Left colon (tissue), 2 donors: ENCODE measurements around the gene KIZ. TPM values are rescaled to one million over a fixed set of nuclear protein-coding genes. Genes with fewer than 3 reads are reported as not detected.
"Not testable (repeated sequence)": the region's sequence is repeated elsewhere in the genome, so short reads cannot be mapped to it uniquely, and the experiment has no call there.

Source experiments
- ATAC-seq: fragments of 200-7000 bp; cut with Tn5 transposase; one replicate; pipeline ENCODE4 v1.9.1; 2020; ENCODE audit warnings: mild to moderate bottlenecking, moderate library complexity
- DNase-seq, 2 donors: peaks; one replicate each; pipeline ENCODE4 v3.0.0-alpha.2; 2020
- intact Hi-C, 2 donors: fragments of 100-400 bp; cut with DNase I in 1 of 2; cut with micrococcal nuclease in 1 of 2; formaldehyde crosslinking; loops; one replicate each; pipeline versions ENCODE4 v1.11.2 to v1.14.0; 2022; cut with DNase I, micrococcal nuclease
- total RNA-seq, 2 donors: library from RNA; stranded (reverse); fragmentation: NEBNext Ultra II Directional; extraction: Animal tissue kit (Norgen Biotek cat#: 25700); gene quantifications; one replicate each; pipeline ENCODE4 v1.2.1, GENCODE V29; 2021
- donor health status: DM: no; HTN: no; CAD: no.
- donor health status: DM: yes; HTN: yes; CAD: no.

Gene KIZ
- total RNA-seq, 2 donors from 2014 or later, result 10.0 to 23.4 TPM

DNA sequence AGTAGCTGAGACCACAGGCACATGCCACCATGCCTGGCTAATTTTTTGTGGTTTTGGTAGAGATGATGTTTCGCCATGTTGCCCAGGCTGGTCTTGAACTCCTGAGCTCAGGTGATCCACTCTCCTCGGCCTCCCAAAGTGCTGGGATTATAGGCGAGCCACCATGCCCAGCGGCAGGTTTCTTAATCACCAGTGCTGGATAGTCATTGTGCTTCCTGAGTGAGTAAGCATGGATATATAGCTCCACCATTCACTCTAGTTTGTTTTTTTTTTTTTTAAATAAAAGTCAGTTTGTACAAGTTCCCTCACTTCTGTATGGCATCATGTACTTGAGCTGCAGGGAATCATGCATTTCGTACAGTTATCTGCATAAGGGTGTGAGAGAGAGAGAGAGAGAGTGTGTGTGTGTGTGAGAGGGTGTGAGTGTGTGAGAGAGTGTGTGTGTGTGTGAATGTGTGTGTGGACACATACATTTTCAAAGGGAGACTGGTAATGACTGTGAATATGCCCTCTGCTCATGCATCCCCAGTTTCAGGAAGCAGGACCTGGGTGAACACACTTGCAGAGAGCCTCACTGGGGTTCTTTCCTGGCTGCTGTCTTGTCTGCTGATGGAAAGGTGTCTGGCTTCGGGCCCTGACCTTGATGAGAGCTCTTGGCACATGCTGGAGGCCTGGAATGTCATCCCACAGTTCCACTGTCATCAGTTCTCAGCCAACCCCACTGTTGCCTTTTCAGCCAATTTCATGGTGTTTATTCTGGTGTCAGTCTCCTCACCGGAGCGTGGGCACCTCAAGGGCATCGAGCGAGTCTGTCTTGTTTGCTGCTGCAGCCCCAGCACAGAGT lies 112.3 kb downstream of the KIZ start:
- intact Hi-C loops, result loop anchor here in 1 of 2 donors (5.0 kb wide), 1 partner anchor 264 kb away; no protein-coding TSS in a partner anchor
- no peak for ATAC-seq
- DNase-seq, result no peak

DNA sequence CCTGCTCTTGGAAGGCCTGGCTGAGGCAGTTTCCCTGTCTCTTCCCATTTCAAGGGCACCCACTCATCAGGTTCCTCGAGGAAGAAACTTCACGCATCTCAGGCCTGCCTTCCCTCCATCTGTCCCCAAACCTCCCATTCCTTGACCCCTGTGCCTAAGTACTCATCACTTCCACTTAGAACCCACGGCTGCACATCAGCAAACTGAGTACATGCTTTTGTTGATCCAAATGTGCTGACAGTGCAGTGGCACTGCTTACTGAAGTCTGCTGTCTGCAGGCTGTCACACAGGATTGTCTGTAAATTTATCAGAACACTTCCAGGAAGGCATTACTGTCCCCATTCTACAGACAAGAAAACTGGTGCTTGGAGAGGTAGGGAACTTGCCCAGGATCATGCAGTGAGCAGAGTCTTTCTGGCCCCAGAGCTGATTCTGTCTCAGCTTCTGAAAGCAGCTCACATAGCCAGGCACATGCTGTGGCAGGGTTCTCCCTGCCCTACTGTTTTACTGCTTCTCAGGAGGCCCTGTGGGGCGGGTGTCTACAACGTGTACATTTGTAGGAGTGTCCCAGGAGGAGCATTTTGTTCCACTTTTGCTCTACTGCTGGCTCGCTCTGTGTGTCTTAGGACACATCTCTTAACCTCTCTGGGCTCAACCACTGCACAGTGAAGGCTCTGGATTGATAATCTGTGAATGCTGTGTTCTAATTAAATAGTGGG lies 113.1 kb downstream of the KIZ start:
- ATAC-seq (peak; percentile 90), DNase-seq (peak; percentile 36 to 52)
- intact Hi-C loops, result loop anchor here in 1 of 2 donors (5.0 kb wide), 1 partner anchor 263 kb away; no protein-coding TSS in a partner anchor

DNA sequence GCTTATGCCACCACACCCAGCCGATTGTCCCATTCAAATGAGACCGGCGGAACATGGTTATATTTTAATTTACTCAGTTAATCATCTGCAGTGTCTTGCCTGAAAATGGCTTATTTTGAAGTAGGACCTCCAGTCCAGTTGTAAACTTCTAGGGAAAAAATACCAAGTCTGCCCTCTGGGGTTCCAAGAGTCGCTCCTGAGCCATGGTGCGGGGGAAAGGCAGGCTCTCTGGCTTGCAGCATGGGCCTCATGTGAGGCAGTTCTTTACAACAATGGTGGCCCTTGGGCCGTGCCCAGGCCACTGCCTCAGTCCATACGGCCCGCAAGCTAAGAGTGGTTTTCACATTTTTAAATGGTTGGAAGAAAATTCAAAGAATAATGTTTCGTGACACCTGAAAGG lies 114.5 kb downstream of the KIZ start:
- no peak for ATAC-seq
- no peak for DNase-seq
- intact Hi-C loops, result loop anchor here in 1 of 2 donors (10.0 kb wide), 1 partner anchor 264 kb away; no protein-coding TSS in a partner anchor

DNA sequence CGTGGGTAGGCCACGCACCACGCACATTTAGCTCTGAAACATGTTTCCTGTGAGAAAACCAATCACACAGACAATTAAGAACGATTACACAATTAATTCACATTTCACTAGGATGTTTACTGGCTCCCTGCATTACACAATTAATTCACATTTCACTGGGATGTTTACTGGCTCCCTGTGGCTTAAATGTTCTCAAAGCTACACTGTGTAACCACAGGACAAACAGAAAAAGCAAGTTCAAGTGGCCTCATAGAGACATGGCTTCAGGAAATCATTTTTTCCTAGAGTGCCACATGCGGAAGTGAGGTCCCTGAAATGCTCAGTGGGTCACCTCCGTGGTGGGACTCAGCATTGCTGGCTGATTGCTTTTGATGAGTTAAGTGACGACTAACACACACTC lies 115.5 kb downstream of the KIZ start:
- intact Hi-C loops, result loop anchor here in 1 of 2 donors (10.0 kb wide), 1 partner anchor 263 kb away; no protein-coding TSS in a partner anchor
- ATAC-seq (no peak), DNase-seq (no peak)

DNA sequence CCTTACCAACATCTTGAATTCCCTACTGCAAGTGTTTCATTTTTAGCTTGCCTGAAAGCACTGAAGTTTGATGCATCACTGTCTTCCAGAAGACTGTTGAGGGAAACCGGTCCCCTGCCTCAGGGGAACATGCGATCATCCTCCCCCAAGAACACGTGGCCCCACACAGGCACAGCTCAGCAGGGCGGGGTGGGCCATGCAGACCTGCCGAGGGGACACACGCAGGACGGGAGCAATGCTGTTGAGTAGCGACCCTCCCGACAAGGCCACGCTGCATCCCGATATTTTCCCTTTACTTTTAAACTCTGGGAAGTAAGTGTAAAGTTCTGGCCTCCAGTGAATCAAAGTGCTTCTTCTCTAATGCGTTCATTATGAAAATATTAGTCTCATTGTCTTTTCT lies 117.9 kb downstream of the KIZ start:
- no peak for DNase-seq
- intact Hi-C loops, result loop anchor here in 1 of 2 donors (10.0 kb wide), 1 partner anchor 261 kb away; no protein-coding TSS in a partner anchor
- no peak for ATAC-seq

DNA sequence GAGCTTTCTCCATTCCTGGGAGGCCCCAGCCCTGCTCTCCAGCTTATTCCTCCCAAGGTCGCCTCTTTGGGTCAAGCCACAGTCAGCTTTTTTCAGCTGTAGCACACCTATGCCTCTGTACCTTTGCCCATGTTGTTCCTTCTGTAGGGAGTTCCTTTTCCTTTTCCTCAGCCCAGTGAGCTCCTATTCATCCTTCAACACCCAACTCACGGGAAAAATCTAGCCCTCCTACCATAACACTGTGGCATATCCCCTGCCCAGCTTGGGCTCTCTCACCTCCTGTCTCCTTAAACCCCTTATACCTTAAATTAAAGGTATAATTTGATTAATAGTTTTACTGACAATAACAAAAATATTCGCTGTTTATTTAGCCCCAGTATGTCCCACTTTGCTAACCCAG lies 118.9 kb downstream of the KIZ start:
- intact Hi-C loops, result loop anchor here in 1 of 2 donors (10.0 kb wide), 1 partner anchor 260 kb away; no protein-coding TSS in a partner anchor
- no peak for ATAC-seq
- DNase-seq, result no peak

DNA sequence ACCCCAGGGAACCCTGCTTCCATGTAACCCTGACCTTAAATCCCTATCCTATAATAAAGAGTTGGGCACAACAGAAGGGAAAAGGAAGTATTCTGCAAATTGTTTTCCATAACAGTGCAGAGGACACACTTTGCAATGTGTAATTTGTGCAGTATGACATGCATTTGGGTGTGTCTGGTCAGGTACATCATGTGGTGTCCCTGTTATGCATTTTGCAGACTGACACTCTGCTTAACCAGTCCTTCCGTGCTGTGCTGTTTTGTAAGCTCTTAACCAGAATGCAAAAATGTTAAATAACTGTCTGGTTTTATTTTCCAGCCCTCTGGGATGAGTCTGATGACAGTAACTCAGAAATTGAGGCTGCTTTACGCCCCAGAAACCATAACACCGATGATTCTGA lies 120.3 kb downstream of the KIZ start:
- DNase-seq, result no peak
- intact Hi-C loops, result loop anchor here in 1 of 2 donors (10.0 kb wide), 1 partner anchor 259 kb away; no protein-coding TSS in a partner anchor
- peak; percentile 69 for ATAC-seq

DNA sequence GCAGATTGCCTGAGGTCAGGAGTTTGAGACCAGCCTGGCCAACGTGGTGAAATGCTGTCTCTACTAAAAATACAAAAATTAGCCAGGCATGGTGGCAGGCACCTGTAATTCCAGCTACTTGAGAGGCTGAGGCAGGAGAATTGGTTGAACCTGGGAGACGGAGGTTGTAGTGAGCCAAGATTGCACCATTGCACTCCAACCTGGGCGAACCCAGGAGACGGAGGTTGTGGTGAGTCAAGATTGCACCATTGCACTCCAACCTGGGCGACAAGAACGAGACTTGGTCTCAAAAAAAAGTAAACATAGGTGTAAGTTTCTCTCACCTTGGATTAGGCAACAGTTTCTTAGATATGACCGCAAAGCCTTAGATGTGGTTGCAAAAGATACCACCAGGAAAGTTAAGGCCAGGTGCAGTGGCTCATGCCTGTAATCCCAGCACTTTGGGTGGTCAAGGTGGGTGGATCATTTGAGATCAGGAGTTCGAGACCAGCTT lies 121.8 kb downstream of the KIZ start:
- intact Hi-C loops, result loop anchor here in 1 of 2 donors (10.0 kb wide), 1 partner anchor 257 kb away; no protein-coding TSS in a partner anchor
- DNase-seq, ATAC-seq: not testable (repeated sequence)

DNA sequence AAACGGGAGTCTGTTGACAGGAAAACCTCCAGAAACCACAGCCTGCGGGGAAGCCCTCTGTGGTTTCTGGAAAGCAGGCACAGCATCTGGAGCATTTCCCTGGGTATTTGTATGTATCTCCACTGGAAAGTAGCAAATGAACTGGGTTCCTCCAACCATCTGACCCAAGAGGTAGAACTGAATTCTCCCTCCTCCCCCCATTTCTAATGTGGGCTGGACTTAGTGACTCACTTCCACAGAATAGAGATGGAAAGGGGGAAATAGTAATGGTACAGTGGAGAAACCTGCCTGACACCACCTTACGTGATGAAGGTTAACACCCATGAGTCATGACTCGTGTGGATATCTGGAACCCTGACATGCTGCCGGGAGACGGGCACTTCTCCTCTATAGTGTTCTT lies 125.4 kb downstream of the KIZ start:
- intact Hi-C loops, result no loop called here
- no peak for ATAC-seq
- DNase-seq, result no peak

DNA sequence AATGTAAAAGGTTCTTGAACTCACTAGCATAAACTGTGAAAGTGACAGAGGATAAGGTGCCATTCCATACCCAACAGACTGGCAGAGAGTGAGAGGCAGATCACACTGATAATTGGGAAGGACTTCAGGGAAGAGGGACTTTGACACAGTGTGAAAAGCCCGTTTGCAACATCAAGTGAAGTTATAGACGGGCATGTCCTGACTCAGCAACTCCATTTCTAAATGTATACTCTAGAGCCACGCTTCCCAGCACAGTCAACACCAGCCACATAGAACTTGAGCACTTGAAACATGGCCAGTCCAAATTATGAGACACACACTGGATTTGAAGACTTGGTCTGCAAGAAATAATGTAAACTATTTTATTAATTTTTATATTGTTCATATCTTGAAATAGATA lies 131.3 kb downstream of the KIZ start:
- intact Hi-C loops, result no loop called here
- DNase-seq, result no peak

DNA sequence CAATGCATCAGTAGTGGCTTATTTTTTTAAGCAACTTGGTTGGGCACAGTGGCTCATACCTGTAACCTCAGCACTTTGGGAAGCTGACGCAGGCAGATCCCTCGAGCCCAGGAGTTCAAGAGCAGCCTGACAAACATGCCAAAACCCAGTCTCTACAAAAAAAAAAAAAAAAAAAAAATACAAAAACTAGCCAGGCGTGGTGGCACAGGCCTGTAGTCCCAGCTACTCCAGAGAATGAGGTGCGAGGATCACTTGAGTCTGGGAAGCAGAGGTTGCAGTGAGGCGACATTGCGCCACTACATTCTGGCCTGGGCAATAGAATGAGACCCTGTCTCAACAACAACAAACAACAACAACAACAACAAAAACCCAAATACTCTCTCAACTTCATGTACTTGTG lies 132.5 kb downstream of the KIZ start:
- DNase-seq (no peak), ATAC-seq (no peak)
- intact Hi-C loops, result no loop called here

More for the DNA sequence above, 131.3 kb downstream of the KIZ start:
- ATAC-seq, result no peak

DNA sequence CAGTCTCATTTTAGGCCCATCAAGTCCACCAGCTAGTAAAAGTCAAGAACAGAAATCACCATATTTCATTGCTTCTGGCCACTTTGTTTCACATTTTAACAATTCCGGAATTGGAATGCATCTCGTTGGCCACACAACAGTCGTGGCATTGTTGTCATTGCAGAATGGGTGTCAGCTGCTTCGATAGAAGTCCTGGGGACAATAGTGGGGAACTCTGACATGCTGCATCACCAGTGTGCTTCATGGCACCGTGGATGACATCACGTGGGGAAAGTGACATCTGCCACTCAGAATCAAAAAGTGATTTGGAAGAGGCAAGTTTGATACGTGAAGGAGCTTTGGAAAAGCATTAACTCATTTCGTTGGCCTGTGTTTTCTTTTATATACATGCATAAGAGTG lies 133.5 kb downstream of the KIZ start:
- no peak for DNase-seq
- no peak for ATAC-seq
- intact Hi-C loops, result no loop called here

DNA sequence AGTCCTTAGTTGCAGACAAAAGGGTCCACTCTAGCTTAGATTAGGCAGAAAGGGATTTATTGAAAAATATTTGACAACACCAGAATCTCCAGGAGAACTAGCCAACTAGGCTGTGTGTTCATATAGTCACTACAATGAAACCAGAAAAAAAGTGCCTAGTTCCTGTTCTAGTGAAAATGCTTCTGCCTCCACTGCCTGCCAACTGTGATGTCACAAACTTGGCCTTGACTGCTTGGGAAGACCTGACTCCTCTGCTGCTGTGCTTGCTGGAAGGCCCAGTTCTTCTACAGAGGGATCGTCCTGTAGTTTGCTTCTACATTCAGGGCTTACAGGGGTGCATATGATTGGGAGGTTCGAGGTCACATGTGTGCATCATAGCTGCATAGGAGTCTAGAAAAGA lies 136.9 kb downstream of the KIZ start:
- ATAC-seq (no peak), DNase-seq (no peak)
- intact Hi-C loops, result no loop called here

DNA sequence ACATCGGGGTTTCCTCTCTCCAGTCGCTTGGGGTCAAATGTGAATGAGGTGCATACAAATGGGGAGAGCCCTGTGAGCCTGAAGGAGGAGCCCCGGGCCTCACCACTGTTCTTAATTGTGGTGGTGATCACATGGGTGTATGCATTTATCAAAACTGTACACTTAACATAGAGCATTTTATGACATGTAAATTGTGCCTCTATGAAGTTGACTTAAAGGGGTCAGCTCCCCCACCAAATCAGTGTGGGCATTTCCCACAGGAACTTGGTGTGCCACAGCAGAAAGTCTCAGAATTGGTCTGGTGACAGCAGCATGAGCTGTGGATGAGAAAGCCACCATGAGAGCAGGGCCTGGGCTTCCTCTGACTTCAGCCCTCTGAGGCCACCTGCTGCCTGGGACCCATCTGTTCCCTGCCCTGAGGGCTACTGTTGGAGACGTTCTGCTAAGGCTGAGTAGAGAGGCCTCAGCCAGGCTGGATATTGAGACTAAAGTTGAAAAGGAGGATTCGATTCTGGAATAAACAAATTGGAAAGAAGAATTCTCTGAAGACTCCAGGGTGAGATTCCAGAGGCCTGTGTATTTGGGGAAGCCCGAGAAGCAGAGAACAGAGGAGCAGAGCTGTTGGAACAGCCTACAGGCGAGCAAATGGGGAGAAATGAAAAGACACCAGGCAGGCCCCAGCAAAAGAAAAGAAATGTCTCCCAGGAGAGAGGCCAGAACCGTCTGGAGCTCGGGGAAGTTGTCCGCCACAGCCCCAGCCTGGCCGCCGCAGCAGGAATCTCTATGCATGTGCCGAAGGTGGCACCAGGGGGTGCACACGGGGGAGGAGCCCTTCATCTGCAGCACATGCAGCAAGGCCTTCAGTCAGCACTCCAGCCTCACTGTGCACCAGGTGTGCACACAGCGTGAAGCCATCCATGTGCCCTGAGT lies 139.6 kb downstream of the KIZ start:
- intact Hi-C loops, result no loop called here
- DNase-seq (no peak), ATAC-seq (no peak)

DNA sequence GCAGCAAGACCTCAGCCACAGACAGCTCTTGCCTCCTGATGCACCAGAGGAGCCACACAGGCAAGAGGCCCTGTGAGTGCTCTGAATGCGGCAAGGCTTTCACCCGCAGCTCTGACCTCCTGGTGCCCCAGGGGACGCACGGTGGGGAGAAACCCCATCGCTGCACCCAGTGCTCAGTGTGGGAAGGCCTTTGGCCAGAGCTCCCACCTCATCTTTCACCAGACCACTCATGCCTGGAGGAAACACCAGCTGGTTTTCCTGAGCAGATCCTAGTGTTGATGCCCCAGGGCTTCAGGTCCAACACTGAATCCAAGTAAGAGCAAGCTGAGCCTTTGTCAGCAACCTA lies 140.3 kb downstream of the KIZ start:
- intact Hi-C loops, result no loop called here
- ATAC-seq, result no peak
- DNase-seq, result no peak

DNA sequence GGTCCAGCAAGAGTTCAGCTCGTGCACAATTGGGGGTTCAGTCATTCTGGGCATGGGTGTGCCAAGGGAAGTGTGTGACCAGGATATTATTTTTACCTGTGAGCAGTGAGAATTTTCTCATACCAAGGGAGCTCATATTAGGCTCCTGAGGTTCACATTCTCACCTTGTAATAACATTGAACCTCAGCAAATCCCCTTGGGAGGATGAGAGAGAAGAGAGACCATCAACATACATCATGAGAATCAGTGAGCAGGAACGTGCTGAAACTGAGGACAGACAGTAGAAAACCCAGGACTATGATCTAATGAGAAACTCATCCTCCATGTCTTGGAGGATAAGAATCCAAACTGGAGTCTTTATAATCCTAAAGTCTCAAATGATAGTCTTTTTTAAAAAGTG lies 143.9 kb downstream of the KIZ start:
- ATAC-seq (no peak), DNase-seq (no peak)
- intact Hi-C loops, result no loop called here

DNA sequence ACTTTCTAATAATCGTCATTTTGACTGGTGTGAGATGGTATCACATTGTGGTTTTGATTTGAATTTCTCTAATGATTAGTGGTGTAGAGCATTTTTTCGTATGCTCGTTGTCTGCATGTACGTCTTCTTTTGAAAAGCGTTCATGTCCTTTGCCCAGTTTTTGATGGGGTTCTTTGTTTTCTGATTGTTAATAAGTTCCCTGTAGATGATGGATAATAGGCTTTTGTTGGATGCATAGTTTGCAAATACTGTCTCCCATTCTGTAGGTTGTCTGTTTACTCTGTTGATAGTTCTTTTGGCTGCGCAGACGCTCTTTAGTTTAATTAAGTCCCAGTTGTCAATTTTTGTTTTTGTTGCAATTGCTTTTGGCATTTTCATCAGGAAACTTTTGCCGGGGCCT lies 144.9 kb downstream of the KIZ start:
- no peak for DNase-seq
- intact Hi-C loops, result no loop called here
- no peak for ATAC-seq

DNA sequence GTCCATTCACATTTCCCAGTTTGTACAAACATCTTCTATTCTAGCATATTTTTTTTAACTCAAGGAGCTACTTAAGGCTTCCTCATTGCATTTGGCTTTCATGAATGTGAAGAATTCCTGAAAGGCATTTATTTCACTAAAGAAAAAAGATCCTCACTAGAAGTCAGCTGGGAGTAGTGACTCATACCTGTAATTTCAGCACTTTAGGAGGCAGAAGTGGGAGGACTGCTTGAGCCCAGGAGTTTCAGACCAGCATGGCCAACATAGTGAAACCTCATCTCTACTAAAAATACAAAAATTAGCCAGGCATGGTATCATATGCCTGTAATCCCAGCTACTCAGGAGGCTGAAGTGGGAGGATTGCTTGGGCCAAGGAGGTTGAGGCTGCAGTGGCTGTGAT lies 146.4 kb downstream of the KIZ start:
- ATAC-seq (no peak), DNase-seq (no peak)
- intact Hi-C loops, result no loop called here

DNA sequence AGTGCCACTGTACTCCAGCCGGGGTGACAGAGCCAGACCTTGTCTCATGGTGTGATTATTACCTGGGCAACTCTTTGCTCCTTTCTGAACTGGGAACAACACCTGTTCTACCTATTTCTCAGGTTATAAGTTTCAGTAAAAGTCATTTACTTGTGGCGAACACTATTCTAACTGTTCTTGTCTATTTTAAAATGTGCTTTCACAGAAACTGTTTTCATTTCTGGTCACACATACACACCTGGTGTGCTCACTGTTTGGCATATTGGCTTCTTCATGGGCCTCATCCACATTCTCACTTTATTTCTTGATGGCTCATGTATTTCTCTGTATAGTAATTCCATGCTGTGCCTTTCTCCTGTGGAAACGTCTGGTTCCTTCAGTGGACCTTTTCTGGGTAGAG lies 146.8 kb downstream of the KIZ start:
- ATAC-seq (no peak), DNase-seq (no peak)
- intact Hi-C loops, result no loop called here
